Osteoblast (primary cell): ENCODE measurements around the gene EFHC1. TPM values are rescaled to one million over a fixed set of nuclear protein-coding genes. Genes with fewer than 3 reads are reported as not detected.
A peak's percentile ranks its signal among the peaks of the same experiment; 100 is the strongest.

Source experiments
- DNase-seq: peaks from one replicate; pipeline ENCODE4 v3.0.0; 2011; ENCODE audit warnings: low spot score, mixed read lengths; ENCODE audit not compliant: insufficient read length; ENCODE audit errors: missing footprints
- H2AFZ ChIP-seq: 2 replicates; pipeline ENCODE4 v1.6.0; 2011; ENCODE audit warnings: mild to moderate bottlenecking, low read length
- H3K27ac ChIP-seq: 2 replicates; pipeline ENCODE4 v1.5.1; 2011; ENCODE audit warnings: mild to moderate bottlenecking, low read depth, low read length, moderate library complexity
- H3K27me3 ChIP-seq: 2 replicates; pipeline ENCODE4 v1.6.0; 2012; ENCODE audit warnings: mild to moderate bottlenecking, control low read depth, inconsistent platforms, low read length, moderate library complexity; ENCODE audit not compliant: insufficient read depth
- H3K36me3 ChIP-seq: 2 replicates; pipeline ENCODE4 v1.5.1; 2011; ENCODE audit warnings: mild to moderate bottlenecking, low read length, control low read depth, moderate library complexity; ENCODE audit not compliant: insufficient read depth
- H3K4me1 ChIP-seq: 2 replicates; pipeline ENCODE4 v1.5.1; 2011; ENCODE audit warnings: mild to moderate bottlenecking, low read length, control low read depth, moderate library complexity; ENCODE audit not compliant: insufficient read depth
- H3K4me2 ChIP-seq: 2 replicates; pipeline ENCODE4 v1.6.0; 2011; ENCODE audit warnings: mild to moderate bottlenecking, low read length; ENCODE audit not compliant: insufficient read depth
- H3K4me3 ChIP-seq: fragments of 200-600 bp; sonication (generic); 3 replicates; pipeline ENCODE4 v1.5.1; 2012; ENCODE audit warnings: mild to moderate bottlenecking, low read length, inconsistent platforms; ENCODE audit not compliant: insufficient read depth
- H3K79me2 ChIP-seq: 2 replicates; pipeline ENCODE4 v1.6.0; 2012; ENCODE audit warnings: mild to moderate bottlenecking, low read length, control low read depth, inconsistent platforms; ENCODE audit not compliant: insufficient read depth
- H3K9me3 ChIP-seq: 2 replicates; pipeline ENCODE4 v1.5.1; 2011; ENCODE audit warnings: low read depth, low read length, control low read depth
- H4K20me1 ChIP-seq: 2 replicates; pipeline ENCODE4 v1.6.0; 2012; ENCODE audit warnings: mild to moderate bottlenecking, low read length, control low read depth; ENCODE audit not compliant: insufficient read depth
- total RNA-seq: library from RNA; depleted of rRNA; stranded (reverse); fragments of >200 nt; gene quantifications from 2 replicates; pipeline ENCODE4 v1.2.3, GENCODE V29; 2012
- TF ChIP-seq, protein P1 (sequence below): IDR thresholded peaks from 2 replicates; pipeline ENCODE4 v1.5.1; 2011; ENCODE audit warnings: mild to moderate bottlenecking, low read depth, low read length, moderate library complexity; ENCODE audit errors: extremely low read depth

Gene EFHC1
- total RNA-seq, 1 donor: 31.1 TPM

DNA sequence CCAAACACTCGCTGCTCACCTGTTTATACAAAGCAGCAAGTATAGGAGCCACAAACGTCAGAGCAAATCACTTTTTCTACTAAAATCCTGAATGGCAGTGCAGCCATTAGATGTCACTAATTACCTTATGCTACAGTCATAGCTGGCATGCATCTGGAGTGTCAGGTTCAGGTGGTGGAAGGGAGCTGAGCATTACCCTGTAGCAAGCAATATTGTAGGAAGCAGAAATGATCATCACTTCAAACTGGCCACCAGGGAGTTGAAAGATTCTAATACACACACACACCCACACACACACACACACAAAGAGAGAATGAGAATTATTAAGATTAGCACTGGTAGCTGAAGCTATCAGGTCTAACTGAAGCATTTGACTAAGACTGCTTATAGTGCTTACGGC lies 75.8 kb downstream of the EFHC1 start:
- Histone ChIP-seq H3K4me2 (no peak overlapping the region), H3K4me1 (peaks cover 48% of the 10 kb centered on the region), H3K4me3 (no peak overlapping the region), H3K27ac (peak overlapping the region; percentile 4), H3K27me3 (no peaks in the 10 kb centered on the region), H3K79me2 (peaks cover 3% of the 10 kb centered on the region), H4K20me1 (no peaks in the 10 kb centered on the region), H3K9me3 (no peaks in the 10 kb centered on the region), H3K36me3 (peaks cover 56% of the 10 kb centered on the region), H2AFZ (no peak overlapping the region)
- DNase-seq: no peak
- TF ChIP-seq, protein P1, sequence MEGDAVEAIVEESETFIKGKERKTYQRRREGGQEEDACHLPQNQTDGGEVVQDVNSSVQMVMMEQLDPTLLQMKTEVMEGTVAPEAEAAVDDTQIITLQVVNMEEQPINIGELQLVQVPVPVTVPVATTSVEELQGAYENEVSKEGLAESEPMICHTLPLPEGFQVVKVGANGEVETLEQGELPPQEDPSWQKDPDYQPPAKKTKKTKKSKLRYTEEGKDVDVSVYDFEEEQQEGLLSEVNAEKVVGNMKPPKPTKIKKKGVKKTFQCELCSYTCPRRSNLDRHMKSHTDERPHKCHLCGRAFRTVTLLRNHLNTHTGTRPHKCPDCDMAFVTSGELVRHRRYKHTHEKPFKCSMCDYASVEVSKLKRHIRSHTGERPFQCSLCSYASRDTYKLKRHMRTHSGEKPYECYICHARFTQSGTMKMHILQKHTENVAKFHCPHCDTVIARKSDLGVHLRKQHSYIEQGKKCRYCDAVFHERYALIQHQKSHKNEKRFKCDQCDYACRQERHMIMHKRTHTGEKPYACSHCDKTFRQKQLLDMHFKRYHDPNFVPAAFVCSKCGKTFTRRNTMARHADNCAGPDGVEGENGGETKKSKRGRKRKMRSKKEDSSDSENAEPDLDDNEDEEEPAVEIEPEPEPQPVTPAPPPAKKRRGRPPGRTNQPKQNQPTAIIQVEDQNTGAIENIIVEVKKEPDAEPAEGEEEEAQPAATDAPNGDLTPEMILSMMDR: no peak

GRCh38 chr6:52496631-52497030 lies 76.5 kb downstream of the EFHC1 start:
- H3K36me3 ChIP-seq: peaks cover 64% of the 10 kb centered on the region
- DNase-seq: no peak

GRCh38 chr6:52497652-52498408 lies 77.7 kb downstream of the EFHC1 start:
- Histone ChIP-seq H3K27ac (peak overlapping the region; percentile 78), H3K36me3 (peaks cover 76% of the 10 kb centered on the region), H3K27me3 (no peaks in the 10 kb centered on the region), H3K4me1 (peaks cover 36% of the 10 kb centered on the region), H3K4me3 (no peak overlapping the region), H3K79me2 (peaks cover 14% of the 10 kb centered on the region), H2AFZ (no peak overlapping the region), H3K9me3 (no peaks in the 10 kb centered on the region), H3K4me2 (no peak overlapping the region), H4K20me1 (no peaks in the 10 kb centered on the region)
- TF ChIP-seq, protein P1: no peak
- DNase-seq: peak; percentile 62

More at GRCh38 chr6:52496631-52497030, 76.5 kb downstream of the EFHC1 start:
- H2AFZ ChIP-seq: no peak overlapping the region
- H4K20me1 ChIP-seq: no peaks in the 10 kb centered on the region
- H3K27ac ChIP-seq: peak overlapping the region; percentile 4
- H3K9me3 ChIP-seq: no peaks in the 10 kb centered on the region
- peaks cover 43% of the 10 kb centered on the region for H3K4me1 ChIP-seq
- no peaks in the 10 kb centered on the region for H3K27me3 ChIP-seq
- no peak overlapping the region for H3K4me2 ChIP-seq
- peaks cover 8% of the 10 kb centered on the region for H3K79me2 ChIP-seq
- H3K4me3 ChIP-seq: no peak overlapping the region
- TF ChIP-seq, protein P1: no peak

DNA sequence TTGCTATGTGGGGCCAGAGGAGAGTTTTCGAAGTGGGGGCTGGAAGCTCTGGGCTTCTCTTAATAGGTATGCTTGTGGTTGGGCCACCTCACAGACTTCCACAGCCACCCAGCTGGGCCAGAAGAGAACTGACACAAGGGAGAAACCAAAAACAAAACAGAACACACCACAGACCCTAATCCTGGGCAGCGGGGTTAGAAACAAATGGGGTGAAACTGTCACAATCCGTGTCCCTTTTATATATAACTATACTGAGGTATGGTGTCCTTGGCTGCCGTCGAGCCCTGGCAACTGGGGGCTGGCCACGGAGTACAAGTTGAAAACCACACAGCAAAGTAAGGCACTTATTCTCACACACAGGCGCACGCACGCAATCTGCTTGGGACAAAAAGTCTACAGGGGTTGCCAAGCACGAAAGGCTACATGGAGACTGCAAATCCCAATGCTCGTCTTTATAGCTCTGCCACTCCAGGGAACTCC lies 78.4 kb downstream of the EFHC1 start:
- Histone ChIP-seq H3K36me3 (peaks cover 82% of the 10 kb centered on the region), H3K4me3 (no peak overlapping the region), H3K4me2 (peak overlapping the region; percentile 0), H3K4me1 (peaks cover 37% of the 10 kb centered on the region), H3K79me2 (peaks cover 15% of the 10 kb centered on the region), H3K27me3 (no peaks in the 10 kb centered on the region), H4K20me1 (no peaks in the 10 kb centered on the region), H2AFZ (no peak overlapping the region), H3K27ac (peak overlapping the region; percentile 78), H3K9me3 (no peaks in the 10 kb centered on the region)
- DNase-seq: no peak
- TF ChIP-seq, protein P1: no peak
